NCI-H774 (cell line): Measurements from ENCODE around the gene ABCC4.

ENCODE experiments used
- DNase-seq: peaks from one replicate; lab custom pipeline; 2025; lab: John Stamatoyannopoulos, UW

ABCC4 gene

DNA sequence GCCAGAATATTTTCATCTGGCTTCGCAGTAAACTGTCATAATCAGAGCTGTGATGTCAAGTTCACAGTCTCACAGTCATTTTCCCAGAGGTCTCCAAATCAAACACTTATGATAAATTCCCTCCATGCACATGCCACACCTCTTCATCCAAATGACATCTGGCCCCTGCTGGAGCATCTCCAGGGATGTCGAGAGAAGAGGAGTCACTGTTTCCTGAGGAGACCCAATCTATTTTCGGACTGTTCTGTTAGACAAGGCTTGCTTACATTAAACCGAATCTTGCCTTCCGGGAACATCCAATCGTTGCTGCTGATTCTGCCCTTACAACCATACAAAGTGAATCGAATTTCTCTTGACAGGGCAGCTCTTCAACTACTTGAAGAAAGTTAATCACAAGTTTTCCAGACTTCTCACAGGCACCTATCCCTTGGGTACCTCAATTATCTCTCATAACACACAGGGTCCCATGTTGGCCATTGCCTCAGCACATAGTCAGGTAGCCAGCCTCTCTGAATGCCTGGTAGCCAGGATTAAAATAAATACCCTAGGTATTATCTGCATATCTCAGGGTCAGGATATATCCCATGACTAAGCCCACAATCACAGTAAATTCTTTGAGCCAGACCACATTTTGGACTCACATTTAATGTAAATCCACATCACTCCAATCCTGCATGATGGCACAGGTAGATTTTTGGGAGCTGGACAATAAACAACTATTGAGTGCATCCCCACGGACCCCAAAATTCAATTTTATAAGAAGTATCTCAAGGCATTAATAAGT is 182.5 kb downstream of the ABCC4 start:
- no peak for DNase-seq

DNA sequence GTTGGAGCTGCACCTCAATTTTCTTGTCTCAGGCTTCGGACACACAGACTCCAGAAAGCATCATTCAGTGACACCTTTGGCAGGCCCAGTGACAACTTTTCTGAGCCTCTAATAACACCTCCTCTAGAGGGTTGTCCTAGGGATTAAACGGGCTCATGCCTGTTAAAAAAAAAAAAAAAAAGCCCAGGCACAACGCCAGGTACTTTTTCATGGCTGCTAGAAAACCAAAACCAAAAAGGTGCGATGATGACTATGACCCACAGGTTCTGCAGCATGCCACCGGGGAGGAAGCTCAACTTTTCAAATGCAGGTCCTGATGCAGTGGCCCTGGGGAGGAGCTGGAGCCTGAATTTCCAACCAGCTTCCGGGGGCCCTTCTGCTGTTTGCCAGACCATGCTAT is 184.2 kb downstream of the ABCC4 start:
- no peak for DNase-seq

DNA sequence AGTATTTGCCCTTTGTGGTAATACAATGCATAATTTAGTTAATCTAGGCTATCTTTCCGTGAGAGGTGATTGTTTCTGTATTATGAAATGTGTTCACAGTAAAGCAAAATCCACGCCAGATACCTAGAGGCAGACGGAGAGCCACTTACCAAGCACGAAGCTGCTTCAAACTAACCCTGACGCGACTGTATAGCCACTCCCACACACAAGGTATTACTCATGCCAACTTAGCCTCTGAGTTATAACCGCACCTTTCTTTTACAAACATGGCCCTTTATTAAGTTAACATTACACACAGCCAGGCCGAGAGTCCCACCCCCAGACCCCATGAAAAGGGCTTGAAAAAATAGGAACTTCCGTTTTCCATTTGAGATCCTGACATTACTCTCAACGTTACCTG is 185.7 kb downstream of the ABCC4 start:
- DNase-seq, result no peak

DNA sequence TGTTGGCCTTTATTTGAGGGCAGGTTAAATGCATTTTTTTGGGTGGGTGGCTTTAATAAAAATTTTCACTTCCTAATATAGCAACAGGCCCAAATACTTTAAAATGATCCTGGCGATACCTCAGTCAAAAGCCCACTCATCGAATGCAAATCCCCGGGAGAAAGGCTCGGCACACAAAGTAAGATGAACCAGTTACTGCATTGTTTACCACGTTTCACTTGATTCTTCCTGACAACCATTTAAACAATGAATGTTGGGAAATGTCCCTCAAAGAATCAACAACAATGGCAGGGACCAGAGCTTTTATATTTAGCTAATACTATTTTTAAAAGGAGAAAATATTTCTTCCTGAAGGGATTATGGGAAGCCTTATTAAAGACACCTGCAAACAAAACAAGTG is 187.7 kb downstream of the ABCC4 start:
- no peak for DNase-seq

DNA sequence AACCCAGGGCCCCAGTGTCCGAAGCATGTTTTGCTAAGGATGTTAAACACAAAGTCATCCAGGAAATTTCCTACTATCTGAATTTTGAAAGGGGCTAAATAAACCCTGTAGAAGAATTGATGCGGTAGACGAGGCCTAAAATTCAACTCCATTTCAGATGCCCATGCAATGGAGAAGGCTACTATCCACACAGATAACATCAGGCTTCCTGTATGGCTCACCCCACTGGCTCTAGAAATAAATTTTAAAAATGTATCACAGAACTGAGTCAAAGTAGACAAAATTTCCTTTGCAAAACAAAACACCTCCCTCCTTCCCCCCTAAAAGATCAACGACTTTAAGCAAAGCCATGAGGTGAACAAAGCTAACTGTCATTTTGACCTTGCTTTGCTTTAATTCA is 188.4 kb downstream of the ABCC4 start:
- no peak for DNase-seq

DNA sequence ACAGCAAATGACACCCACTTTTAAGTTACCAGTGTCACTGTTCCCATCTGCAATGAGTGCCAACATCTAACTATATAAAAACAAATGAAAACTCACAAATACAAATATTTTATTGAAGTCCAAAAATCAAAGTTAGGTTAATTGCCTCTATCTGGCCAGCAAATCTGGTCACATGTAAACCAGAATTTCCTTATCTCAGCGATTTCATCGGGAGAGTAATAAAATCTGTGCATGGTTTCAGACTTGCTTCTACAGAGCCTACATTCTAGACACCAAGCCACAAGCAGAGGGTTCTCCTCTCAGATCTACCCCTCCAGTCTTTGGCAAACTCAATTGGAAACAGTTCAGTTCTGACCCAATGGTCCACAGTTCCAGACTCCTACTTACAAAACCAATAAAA is 189.6 kb downstream of the ABCC4 start:
- DNase-seq, result no peak

DNA sequence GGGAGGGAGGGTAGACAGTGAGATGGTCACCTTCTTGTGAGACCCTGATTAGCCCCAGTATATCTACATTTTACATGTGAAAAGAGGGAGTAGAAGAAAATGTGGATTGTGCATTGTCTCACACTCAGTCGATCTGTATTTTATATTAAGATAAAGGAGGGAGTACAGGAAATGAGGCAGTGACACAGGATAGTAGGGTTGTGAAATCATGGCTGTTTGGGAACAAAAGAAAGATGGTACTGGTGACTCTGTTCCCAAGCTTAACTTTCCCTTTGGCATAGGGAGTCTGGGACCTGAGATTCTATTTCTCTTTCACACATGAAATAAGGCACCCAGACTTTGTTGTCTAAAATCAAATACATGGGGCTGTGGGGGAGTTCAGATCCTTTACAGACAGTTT is 194.7 kb downstream of the ABCC4 start:
- no peak for DNase-seq

DNA sequence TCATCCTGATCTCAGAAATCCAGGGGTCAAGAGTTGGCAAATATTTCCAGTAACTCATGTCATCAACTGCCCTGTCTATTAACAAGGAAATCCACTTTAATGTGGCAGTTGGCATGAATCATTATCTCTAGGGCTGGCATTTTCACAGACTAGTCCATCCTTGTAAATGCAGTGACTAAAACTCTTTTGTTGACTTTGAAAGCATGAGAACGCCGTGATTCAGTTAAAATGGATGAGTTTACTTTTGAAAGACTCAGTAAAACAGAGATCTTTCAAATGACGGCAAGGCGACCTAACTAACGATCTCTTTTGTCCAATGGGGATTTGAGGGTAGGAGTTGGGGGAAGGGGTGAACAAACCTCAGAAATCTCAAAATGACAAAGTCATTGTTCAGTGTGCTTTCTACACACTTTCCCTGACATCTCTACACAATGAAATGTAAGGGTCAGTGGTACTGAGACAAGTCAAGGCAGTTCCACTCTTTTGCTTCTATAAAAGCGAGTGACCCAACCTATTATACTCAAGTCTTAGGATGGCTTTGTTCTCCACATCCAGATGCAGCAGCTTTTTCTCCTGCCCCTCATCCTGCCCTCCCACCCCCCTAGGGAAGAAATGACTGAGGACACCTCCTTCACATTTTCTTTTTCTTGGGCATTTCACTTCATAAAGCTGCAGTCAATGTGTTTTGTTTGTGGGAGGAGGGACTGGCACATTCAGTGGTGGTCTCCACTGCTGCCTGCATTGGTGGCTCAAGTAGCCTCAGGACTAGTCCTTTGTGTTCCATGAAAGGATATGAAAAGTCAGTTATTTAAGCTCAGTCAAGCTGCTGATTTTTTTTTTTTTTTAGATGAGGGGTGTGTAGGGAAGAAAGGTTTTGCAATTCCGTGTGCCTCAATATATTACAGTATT is 200.5 kb downstream of the ABCC4 start:
- peak; percentile 4 for DNase-seq

DNA sequence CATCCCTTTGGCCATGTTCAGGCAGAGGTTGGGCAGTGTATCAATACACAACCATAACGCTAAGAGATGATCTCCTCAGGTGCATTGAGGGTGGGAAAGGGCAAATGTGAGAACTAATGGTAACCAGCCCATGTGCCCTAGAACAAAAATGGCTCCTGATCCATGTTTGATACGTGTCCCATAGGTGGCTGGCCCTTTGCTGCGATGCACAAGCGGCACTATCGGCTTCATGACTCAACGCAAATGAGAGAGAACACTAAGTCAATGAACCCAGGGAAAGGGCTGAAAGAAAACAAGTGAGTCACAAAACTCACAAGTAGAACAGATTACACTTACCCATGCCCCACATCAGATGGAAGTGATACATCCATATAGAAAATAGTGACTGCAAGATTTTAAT is 201.7 kb downstream of the ABCC4 start:
- DNase-seq, result no peak

DNA sequence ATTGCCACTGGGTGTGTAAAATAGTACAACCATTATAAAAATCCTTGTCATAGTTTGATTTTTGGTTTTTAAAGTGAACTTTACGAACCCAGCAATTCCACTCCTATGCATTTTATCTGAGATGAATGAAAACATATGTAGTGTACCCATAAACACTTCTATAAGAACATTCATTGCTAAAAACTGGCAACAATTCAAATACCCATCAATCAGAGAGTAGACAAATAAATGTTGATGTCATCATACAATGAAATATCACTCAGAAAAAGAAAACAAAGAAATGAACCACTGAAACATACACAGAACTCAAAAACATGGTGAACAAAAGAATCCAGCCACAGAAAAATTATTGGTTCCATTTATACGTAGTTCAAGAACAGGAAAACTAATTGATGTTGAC is 202.3 kb downstream of the ABCC4 start:
- DNase-seq, result no peak

DNA sequence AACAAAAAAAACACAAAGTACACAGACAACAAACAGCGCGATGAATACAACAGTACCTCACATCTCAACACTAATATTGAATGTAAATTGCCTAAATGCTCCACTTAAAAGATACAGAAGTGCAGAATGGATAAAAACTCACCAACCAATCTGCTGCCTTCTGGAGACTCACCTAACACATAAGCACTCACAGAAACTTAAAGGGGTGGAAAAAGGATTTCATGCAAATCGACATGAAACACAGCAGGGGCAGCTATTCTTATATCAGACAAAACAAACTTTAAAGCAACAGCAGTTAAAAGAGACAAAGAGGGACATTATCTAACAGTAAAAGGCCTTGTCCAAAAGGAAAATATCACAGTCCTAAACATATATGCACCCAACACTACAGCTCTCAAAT is 209.5 kb downstream of the ABCC4 start:
- no peak for DNase-seq

DNA sequence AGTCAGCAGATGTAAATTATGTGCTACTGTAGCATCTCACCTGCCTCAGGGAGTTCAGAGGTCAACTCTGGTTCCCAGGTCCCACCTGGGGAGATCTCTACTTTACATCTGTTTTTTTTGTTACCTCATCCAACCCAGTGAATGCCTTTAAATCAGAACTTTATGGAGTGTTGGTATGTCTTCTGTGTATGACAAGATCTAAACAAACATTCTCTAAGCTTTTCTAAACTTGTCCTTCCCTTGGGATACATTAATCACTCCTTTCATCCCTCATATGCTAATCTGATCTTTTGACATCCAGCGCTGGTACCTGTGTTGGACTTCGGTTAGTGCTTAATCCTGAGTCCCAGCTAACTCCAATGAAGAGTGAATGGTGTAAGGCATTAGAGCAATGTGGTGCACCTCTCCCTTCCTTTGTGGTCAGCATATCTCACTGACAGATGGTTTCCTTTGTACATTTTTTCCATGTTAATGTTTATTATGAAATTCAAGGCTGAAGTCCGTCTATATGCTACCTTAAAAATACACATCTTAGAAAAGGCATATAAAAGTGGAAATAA is 213.4 kb downstream of the ABCC4 start:
- DNase-seq, result no peak

DNA sequence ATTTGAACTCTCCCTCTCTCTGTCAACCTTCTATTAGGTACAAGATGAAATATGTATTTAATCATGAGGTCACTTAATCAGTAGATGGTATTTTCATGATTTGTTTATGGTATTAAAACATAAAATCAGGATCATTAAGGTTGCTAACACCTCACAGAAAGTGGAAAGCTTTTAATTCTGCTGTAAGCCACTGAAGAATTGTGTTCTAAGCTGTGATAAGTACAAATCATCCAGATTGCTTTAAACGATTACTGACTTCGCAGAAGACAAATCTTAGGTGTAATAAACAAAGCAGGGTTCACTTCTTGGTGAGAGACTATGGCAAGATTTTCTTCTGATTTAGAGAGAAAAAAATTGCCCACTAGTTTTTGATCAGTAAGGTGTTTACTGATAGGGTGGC is 214.5 kb downstream of the ABCC4 start:
- DNase-seq, result no peak

DNA sequence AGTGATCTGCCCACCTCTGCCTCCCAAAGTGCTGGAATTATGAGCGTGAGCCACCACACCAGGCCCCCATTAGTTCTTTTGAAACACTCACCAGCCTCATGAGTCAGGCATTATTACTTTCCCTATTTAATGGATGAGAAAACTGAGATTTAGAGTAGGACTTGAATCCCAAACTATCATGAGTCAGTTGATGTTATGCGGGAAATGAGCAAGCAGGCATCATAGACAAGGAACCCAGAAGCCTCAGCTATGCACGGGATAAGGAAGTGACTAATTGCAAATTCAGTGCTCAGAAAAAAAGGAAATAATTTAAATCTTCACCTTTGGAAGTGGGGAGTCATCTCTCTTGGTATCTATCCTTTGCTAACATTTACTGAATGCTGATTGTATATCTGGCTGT is 217.5 kb downstream of the ABCC4 start:
- no peak for DNase-seq

DNA sequence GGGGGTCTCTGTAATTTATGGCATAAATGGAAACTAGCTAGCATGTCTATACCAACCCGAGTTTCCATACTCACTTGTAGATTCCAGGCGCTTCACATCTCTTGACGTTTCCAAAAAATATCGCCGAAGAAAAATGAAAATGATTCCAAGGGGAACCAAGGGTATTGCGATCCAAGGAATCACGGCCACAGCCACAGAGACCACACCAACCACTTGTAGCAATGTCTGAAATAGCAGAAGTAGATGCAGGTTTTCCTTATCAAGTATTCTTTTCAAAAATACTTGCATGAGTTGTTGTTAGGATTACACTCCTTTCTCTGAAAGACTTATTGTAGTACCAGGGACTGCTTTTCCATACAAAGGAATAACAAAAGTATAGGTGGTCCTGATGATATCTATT is 218.2 kb downstream of the ABCC4 start:
- no peak for DNase-seq

DNA sequence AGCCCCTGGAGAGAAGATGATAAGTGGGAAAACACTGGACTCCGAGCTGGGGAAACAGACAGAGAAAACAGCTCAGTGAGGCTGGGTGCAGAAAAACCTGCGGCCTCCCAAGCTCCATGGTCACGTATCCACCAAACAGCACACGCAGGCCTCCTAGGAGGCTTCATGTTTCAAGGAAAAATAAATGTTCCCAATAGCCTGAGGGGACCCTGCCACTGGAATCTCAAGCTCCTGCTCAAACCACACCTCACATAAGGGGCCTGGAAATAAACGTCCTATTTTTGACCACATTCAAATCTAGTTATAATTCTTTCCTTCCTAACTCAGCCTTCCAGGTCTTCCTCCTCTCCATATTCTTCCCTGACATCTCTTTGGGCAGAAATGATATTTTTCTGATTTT is 225.7 kb downstream of the ABCC4 start:
- DNase-seq, result no peak

DNA sequence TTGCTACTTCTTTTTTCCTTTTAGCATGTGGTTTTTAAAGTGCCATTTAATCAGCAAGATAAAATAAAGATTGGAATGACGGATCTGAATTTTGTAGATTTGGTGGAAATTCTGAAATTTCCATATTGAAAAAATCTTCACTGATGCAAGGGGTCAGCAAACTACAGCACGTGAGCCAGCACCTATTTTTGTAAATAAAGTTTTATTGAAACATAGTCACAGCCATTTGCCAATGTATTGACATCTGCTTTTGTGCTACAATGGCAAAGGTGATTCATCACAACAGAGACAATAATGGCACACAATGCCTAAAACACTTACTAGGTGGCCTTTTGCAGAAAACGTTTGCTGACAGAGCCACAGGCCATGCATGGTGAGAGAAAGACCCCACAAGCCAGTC is 226.4 kb downstream of the ABCC4 start:
- DNase-seq, result no peak

DNA sequence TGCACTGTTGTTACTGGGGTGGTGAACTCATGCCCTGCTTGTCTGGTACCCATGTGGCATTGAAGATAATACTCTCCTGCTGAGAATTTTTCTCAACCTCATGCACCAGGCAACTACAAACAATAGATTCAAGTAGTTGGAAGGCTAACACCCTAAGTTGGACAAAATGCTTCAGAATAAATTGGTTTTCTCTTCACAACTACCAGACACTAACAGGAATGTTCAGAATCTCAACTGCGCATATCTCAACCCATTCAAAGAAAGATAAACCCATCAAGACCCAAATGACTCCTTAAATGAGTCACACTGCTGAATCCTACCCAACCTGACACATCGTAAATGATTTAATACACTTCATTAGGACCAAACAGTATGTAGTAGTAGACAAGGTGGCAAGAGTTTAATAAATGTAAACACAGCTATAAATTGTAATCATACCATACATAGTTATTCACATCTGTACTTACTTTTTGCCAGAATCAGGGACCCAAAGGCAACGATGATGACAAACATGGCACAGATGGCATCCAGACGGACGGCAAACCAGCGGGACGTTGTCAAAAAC is 227.4 kb downstream of the ABCC4 start:
- no peak for DNase-seq

DNA sequence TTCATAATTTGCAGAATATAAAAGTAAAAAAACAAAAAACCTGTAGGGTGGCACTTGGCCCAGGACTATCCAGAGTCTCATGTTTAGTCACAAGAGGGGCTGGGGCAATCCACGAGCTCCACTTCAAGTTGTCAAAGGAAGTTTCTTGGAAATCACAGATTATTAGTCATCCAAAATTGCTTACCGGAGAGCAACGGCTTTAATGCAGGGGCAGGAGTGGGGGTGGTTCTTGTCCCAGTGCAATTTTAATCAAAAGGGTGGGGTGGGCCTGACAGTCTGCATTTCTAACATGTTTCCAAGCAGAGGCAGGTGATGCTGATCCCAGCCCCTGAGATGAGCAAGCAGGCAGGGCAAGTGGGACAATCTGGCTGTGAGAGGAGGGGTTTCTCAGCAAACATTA is 233.9 kb downstream of the ABCC4 start:
- DNase-seq, result no peak

DNA sequence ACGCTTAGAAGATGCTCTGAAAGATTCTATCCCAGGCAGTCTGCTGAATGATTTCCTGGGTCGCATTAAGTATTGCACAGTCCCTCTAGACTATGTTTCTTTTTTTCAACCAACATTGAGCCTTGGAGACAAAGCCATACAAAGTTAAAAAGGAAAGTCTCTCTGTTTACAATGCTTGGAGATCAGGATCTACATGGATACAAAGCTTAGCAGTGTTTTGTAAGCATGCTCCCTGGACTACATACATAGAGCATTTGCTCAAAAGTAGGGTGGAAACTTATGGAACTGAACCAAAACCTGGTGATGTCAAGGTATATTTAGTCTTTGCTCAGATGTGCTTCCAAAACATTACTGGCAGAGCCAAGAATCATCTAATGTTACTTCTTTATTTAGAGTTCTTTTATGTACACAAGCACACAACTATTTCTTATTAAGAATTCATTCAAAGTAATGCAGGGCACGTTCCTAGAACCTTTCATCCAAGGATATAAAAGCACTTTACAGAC is 241.2 kb downstream of the ABCC4 start:
- no peak for DNase-seq

DNA sequence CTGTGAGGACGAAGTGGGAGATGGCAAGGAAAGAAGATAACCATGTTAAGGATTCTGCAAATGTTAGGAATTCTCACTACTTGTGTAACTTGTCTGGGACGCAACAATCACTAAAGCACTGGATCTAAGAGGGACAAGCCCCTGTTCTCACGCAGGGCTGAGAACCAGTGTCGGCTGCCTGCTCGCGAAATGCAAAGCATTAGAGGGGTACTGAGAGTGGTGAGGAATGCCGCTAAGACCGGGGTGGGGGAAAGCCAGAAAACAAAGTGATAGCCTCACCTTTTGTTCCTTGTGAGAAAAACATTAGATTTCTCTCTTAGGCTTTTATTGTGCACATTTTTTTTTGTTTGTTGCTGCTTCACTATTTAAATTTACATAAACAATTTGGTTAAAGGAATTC is 241.9 kb downstream of the ABCC4 start:
- DNase-seq, result no peak

DNA sequence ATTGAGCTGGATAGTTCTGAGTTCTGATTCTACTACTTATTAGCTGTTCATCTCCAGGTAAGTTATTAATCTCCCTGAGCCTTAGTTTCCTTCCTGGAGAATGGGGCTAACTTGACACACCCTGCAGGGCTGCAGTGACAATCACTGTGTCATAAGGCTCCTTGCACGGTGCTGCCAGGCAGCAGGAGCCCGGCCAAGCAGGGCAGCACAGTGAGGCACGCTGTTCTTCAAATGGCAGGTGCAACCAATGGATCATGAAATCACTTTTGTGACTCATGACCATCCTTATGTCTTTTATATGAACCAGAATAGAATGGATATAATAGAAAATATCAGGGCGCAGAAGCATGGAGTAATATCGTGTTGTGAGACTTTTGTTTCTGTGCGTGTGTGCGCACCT is 242.6 kb downstream of the ABCC4 start:
- no peak for DNase-seq

DNA sequence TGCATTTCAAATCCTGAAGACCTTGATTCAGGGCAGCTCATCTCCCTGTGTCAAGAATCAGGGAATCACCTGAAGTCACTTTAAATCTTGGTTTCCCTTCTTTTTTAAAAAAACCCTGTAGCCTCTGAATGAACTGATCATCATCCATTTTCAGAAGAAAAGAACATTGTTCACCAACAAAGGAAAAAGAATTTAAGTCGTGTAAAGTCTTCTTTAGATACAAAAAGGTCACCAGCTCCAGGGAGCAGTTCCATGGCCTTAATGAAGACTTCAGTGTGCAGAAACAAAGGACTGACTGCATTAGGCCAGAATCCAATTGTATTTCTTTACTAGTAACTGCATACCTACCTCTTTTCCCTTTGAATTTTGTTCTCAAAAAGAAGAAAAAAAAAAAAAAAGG is 245.0 kb downstream of the ABCC4 start:
- DNase-seq, result no peak
